GM10266 (cell line): ENCODE measurements around the gene TFG.

Source experiments
- DNase-seq: peaks from one replicate; pipeline ENCODE4 v3.0.0; 2012; ENCODE audit errors: extremely low spot score
- CTCF ChIP-seq: IDR thresholded peaks from 2 replicates; pipeline ENCODE4 v1.5.1; 2012; ENCODE audit warnings: mild to moderate bottlenecking, low read depth; ENCODE audit not compliant: control insufficient read depth, insufficient read depth; ENCODE audit errors: missing control alignments

The TFG gene

DNA sequence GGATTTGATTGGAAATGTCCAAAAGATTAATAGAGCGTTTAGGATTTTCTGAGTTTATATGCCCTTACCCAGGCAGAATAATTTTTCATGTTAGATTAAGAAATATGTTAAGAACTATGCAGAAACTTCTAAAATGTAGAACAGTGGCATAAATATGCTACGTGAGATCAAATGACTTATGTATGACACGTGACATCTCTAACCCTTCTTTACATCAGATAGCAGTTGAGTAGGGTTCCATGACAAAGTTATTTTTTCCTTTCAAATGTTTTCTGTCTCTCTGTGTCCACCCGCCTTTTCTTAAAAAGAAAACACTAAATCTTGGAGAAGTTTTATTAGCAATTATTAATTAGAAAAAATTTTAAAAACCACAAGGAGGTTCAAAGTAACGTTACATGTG lies 8.6 kb upstream of the TFG start:
- TF ChIP-seq CTCF = no peak
- DNase-seq = no peak

DNA sequence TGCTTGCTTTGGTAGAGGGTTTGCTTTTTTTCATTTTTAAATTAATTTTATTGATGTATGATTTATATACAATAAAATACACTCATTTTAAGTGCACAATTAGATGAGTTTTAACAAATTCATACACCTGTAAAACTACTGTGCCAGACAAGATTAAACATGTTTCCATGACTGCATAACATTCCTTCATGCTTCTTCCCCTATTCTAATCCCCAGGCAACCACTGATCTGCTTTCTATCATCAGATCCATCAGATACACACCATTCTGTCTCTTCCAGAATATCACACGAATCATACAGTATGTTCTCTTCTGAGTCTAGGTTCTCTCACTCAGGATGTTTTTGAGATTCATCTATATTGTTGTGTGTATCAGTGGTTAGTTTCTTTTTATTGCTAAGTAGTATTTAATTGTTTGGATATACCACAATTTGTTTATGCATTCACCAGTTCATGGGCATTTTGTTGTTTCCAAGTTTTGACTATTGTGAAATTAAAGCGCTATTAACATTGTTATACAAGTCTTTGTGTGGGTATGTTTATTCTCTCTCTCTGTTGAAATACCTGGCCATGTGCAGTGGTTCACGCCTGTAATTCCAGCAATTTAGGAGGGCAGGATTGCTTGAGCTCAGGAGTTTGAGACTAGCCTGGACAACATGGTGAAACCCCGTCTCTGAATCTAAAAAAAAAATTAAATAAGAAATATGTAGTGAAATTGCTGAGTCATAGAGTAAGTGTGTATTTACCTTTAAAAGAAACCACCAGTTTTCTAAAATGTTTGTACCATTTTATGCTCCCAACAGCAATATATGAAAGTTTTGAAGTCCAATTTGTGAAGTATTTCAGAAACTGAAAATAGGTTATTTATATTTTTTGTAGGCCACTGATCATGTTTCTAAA lies 7.0 kb upstream of the TFG start:
- DNase-seq = no peak
- no peak for TF ChIP-seq CTCF

DNA sequence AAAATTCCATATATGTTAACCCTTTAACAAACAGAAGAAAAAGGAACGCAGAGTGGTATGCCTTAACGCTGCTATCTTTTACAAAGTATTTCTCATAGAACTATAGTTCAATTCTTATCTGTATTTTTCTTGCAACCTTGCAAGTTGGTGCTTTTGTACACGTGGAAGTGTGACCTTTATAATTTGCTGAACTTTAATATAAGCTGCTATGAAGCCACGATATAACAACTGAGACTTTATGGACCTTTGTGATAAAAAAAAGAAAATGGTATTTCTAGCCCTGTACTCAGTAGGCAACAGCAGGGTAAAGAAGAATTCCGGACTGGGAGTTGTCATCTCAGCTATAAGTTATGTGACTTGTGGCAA lies 6.3 kb upstream of the TFG start:
- no peak for TF ChIP-seq CTCF
- no peak for DNase-seq

DNA sequence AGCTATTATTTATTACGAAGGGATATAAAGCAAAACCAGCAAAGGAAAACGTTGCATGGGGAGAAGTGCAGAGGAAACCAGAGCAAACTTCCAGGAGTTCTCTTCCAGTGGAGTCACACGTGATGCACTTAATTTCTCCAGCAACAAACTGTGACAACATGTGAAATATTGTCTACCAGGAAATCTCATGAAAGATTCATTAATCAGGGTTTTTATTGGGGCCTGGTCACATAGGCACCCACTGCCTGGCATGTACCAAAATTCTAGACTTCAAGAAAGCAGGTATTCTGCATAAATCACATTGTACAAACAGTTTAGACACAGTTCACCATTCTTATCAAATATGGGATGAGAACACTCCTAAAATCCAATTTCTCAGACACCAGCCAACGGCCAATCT lies 5.4 kb upstream of the TFG start:
- no peak for DNase-seq
- no peak for TF ChIP-seq CTCF

- no peak for DNase-seq
- TF ChIP-seq CTCF = no peak
Observed at GRCh38 chr3:100706365-100706764, 2.9 kb upstream of the TFG start.

GRCh38 chr3:100708644-100708988 lies 678 bp upstream of the TFG start:
- DNase-seq = no peak
- no peak for TF ChIP-seq CTCF

- no peak for TF ChIP-seq CTCF
Observed at GRCh38 chr3:100709842-100710260, 557 bp downstream of the TFG start.

More at GRCh38 chr3:100709842-100710260, 557 bp downstream of the TFG start:
- peak; percentile 15 for DNase-seq
